WTC11 (cell line): ENCODE data around the gene WWOX. TPM values are rescaled to one million over a fixed set of nuclear protein-coding genes. Genes with fewer than 3 reads are reported as not detected.

ENCODE experiments used
- ATAC-seq: fragments of 200-7000 bp; cut with Tn5 transposase; 2 replicates; pipeline ENCODE4 v1.10.0; 2021; ENCODE audit warnings: mild to moderate bottlenecking, moderate library complexity
- CTCF ChIA-PET: fragments of 300-600 bp; sonication (Branson Sonifier 250); formaldehyde crosslinking; loops from one replicate; lab custom pipeline; 2021; ENCODE audit warnings: antibody characterized with exemption; lab: Charles Lee
- POLR2A ChIA-PET: fragments of 350-600 bp; sonication (Branson Sonifier 250); formaldehyde crosslinking; loops from one replicate; lab custom pipeline; 2021; ENCODE audit warnings: antibody characterized with exemption; lab: Charles Lee
- DNase-seq: peaks from one replicate; pipeline ENCODE4 v3.0.0; 2021; ENCODE audit warnings: low spot score
- H3K27ac Mint-ChIP-seq: 2 replicates; pipeline ENCODE4 v1.8.0; 2021; ENCODE audit warnings: mixed read lengths
- H3K27me3 Mint-ChIP-seq: 2 replicates; pipeline ENCODE4 v1.8.0; 2021; ENCODE audit warnings: low read depth, mild to moderate bottlenecking, moderate library complexity, mixed read lengths
- H3K36me3 Mint-ChIP-seq: 2 replicates; pipeline ENCODE4 v1.8.0; 2021; ENCODE audit warnings: mixed read lengths
- H3K4me1 Mint-ChIP-seq: 2 replicates; pipeline ENCODE4 v1.8.0; 2022; ENCODE audit warnings: mixed read lengths
- H3K4me3 Mint-ChIP-seq: 2 replicates; pipeline ENCODE4 v1.8.0; 2021; ENCODE audit warnings: mild to moderate bottlenecking, moderate library complexity, mixed read lengths
- H3K9me3 Mint-ChIP-seq: 2 replicates; pipeline ENCODE4 v1.8.0; 2021; ENCODE audit warnings: mixed read lengths
- ATF3 ChIP-seq: sonication (generic); formaldehyde crosslinking; conservative IDR thresholded peaks from 2 replicates; pipeline ENCODE4 v1.8.1; 2022; ENCODE audit warnings: mild to moderate bottlenecking, missing genetic modification reagents
- CDX4 ChIP-seq: fragments of 250-450 bp; sonication (Bioruptor Pico); IDR thresholded peaks from 2 replicates; pipeline ENCODE4 v1.9.0; 2021; ENCODE audit warnings: moderate library complexity, mild to moderate bottlenecking, inconsistent platforms, borderline replicate concordance
- E2F1 ChIP-seq: sonication (generic); formaldehyde crosslinking; IDR thresholded peaks from 2 replicates; pipeline ENCODE4 v1.8.0; 2022; ENCODE audit warnings: mild to moderate bottlenecking, missing genetic modification reagents
- FOXK1 ChIP-seq: sonication (generic); formaldehyde crosslinking; IDR thresholded peaks from 2 replicates; pipeline ENCODE4 v1.8.0; 2022; ENCODE audit warnings: mild to moderate bottlenecking, moderate library complexity, missing genetic modification reagents
- GTF2I ChIP-seq: fragments of 250-450 bp; sonication (Bioruptor Pico); conservative IDR thresholded peaks from 2 replicates; pipeline ENCODE4 v1.4.0; 2021; ENCODE audit warnings: mild to moderate bottlenecking
- HMGXB4 ChIP-seq: sonication (generic); formaldehyde crosslinking; IDR thresholded peaks from 2 replicates; pipeline ENCODE4 v1.8.1; 2023; ENCODE audit warnings: mild to moderate bottlenecking, moderate library complexity, missing genetic modification reagents
- IRF1 ChIP-seq: sonication (generic); formaldehyde crosslinking; IDR thresholded peaks from 2 replicates; pipeline ENCODE4 v1.8.0; 2023; ENCODE audit warnings: missing genetic modification reagents
- IRF2 ChIP-seq: sonication (generic); formaldehyde crosslinking; IDR thresholded peaks from 2 replicates; pipeline ENCODE4 v1.8.0; 2022; ENCODE audit warnings: low read depth, missing genetic modification reagents, borderline replicate concordance
- JAZF1 ChIP-seq: fragments of 250-450 bp; sonication (Bioruptor Pico); IDR thresholded peaks from 2 replicates; pipeline ENCODE4 v1.9.0; 2021; ENCODE audit warnings: moderate library complexity, mild to moderate bottlenecking, inconsistent platforms
- KAT7 ChIP-seq: sonication (generic); formaldehyde crosslinking; IDR thresholded peaks from 2 replicates; pipeline ENCODE4 v1.8.1; 2023; ENCODE audit warnings: missing genetic modification reagents, mild to moderate bottlenecking, borderline replicate concordance
- MXD4 ChIP-seq: fragments of 250-450 bp; sonication (Bioruptor Pico); IDR thresholded peaks from 2 replicates; pipeline ENCODE4 v1.8.0; 2021; ENCODE audit warnings: mild to moderate bottlenecking, moderate library complexity, borderline replicate concordance
- NFATC4 ChIP-seq: fragments of 250-450 bp; sonication (Bioruptor Pico); IDR thresholded peaks from 2 replicates; pipeline ENCODE4 v1.9.0; 2021; ENCODE audit warnings: mild to moderate bottlenecking
- NFYB ChIP-seq: sonication (generic); formaldehyde crosslinking; conservative IDR thresholded peaks from 2 replicates; pipeline ENCODE4 v1.8.0; 2022; ENCODE audit warnings: low read depth, missing genetic modification reagents
- NR1H2 ChIP-seq: sonication (generic); formaldehyde crosslinking; IDR thresholded peaks from 2 replicates; pipeline ENCODE4 v1.9.0; 2021; ENCODE audit warnings: mild to moderate bottlenecking, moderate library complexity, missing genetic modification reagents
- SMAD3 ChIP-seq: sonication (generic); formaldehyde crosslinking; IDR thresholded peaks from 2 replicates; pipeline ENCODE4 v1.8.0; 2022; ENCODE audit warnings: missing genetic modification reagents, mild to moderate bottlenecking, borderline replicate concordance
- SMAD4 ChIP-seq: sonication (generic); formaldehyde crosslinking; IDR thresholded peaks from 2 replicates; pipeline ENCODE4 v1.8.0; 2022; ENCODE audit warnings: mild to moderate bottlenecking, missing genetic modification reagents
- STAT6 ChIP-seq: sonication (generic); formaldehyde crosslinking; conservative IDR thresholded peaks from 2 replicates; pipeline ENCODE4 v1.8.1; 2023; ENCODE audit warnings: mild to moderate bottlenecking, low read depth, missing genetic modification reagents, moderate library complexity
- USF2 ChIP-seq: sonication (generic); formaldehyde crosslinking; IDR thresholded peaks from 2 replicates; pipeline ENCODE4 v1.8.1; 2023; ENCODE audit warnings: mild to moderate bottlenecking, missing genetic modification reagents, moderate library complexity
- ZNF121 ChIP-seq: sonication (generic); formaldehyde crosslinking; IDR thresholded peaks from 2 replicates; pipeline ENCODE4 v1.8.0; 2023; ENCODE audit warnings: missing genetic modification reagents
- ZNF138 ChIP-seq: sonication (generic); formaldehyde crosslinking; conservative IDR thresholded peaks from 2 replicates; pipeline ENCODE4 v1.8.1; 2022; ENCODE audit warnings: mild to moderate bottlenecking, moderate library complexity, missing genetic modification reagents
- ZNF232 ChIP-seq: sonication (generic); formaldehyde crosslinking; IDR thresholded peaks from 2 replicates; pipeline ENCODE4 v1.8.0; 2022; ENCODE audit warnings: mild to moderate bottlenecking, missing genetic modification reagents
- ZNF281 ChIP-seq: sonication (generic); formaldehyde crosslinking; IDR thresholded peaks from 2 replicates; pipeline ENCODE4 v1.8.0; 2023; ENCODE audit warnings: mild to moderate bottlenecking, missing genetic modification reagents
- ZNF416 ChIP-seq: fragments of 250-450 bp; sonication (Bioruptor Pico); IDR thresholded peaks from 2 replicates; pipeline ENCODE4 v1.9.0; 2021; ENCODE audit warnings: mild to moderate bottlenecking, inconsistent platforms
- total RNA-seq: library from RNA; stranded (reverse); gene quantifications from 3 replicates; pipeline ENCODE4 v1.2.3, GENCODE V29; 2021

Gene WWOX
- total RNA-seq, 1 experiment from 2014 or later = 15.7 TPM

- no peak for TF ChIP-seq CDX4 (CRISPR knock-in tag)
Measured at GRCh38 chr16:78211946-78212345, 112.5 kb downstream of the WWOX start (continued).

GRCh38 chr16:78212674-78213073, 113.2 kb downstream of the WWOX start:
- ATAC-seq (no peak), DNase-seq (no peak)
- CTCF ChIA-PET = no interaction called here
- POLR2A ChIA-PET = no interaction called here
- Mint-ChIP-seq H3K4me3 (no peak overlapping the region), H3K27ac (no peak overlapping the region), H3K9me3 (0 out of 2 replicates have a peak, but pooled peaks cover 3% of the 10 kb centered on the region), H3K27me3 (no peaks in the 10 kb centered on the region), H3K36me3 (no peaks in the 10 kb centered on the region), H3K4me1 (peaks cover 18% of the 10 kb centered on the region)
- no peak for TF ChIP-seq CDX4 (CRISPR knock-in tag)
- TF ChIP-seq FOXK1 = no peak
- no peak for TF ChIP-seq ZNF416
- TF ChIP-seq ZNF138 (CRISPR knock-in tag) = no peak
- no peak for TF ChIP-seq KAT7 (CRISPR knock-in tag)
- TF ChIP-seq ZNF281 (CRISPR knock-in tag) = no peak
- TF ChIP-seq ZNF232 (CRISPR knock-in tag) = no peak
- no peak for TF ChIP-seq E2F1
- no peak for TF ChIP-seq USF2 (CRISPR knock-in tag)
- no peak for TF ChIP-seq IRF2 (CRISPR knock-in tag)
- no peak for TF ChIP-seq ZNF121 (CRISPR knock-in tag)
- TF ChIP-seq JAZF1 (CRISPR knock-in tag) = no peak

- no peak overlapping the region for H3K27ac Mint-ChIP-seq
- TF ChIP-seq SMAD4 (CRISPR knock-in tag) (no peak), MXD4 (CRISPR knock-in tag) (no peak), IRF1 (CRISPR knock-in tag) (no peak), ATF3 (CRISPR knock-in tag) (no peak), GTF2I (CRISPR knock-in tag) (no peak), SMAD3 (CRISPR knock-in tag) (no peak), NFYB (CRISPR knock-in tag) (no peak), NR1H2 (CRISPR knock-in tag) (no peak), STAT6 (no peak), NFATC4 (CRISPR knock-in tag) (no peak), HMGXB4 (CRISPR knock-in tag) (no peak)
- CTCF ChIA-PET = no interaction called here
- ATAC-seq (no peak), DNase-seq (no peak)
- H3K36me3 Mint-ChIP-seq = no peaks in the 10 kb centered on the region
- H3K4me1 Mint-ChIP-seq = peaks cover 18% of the 10 kb centered on the region
- POLR2A ChIA-PET = no interaction called here
- H3K27me3 Mint-ChIP-seq = no peaks in the 10 kb centered on the region
- H3K4me3 Mint-ChIP-seq = no peak overlapping the region
- H3K9me3 Mint-ChIP-seq = 0 out of 2 replicates have a peak, but pooled peaks cover 3% of the 10 kb centered on the region
Measured at GRCh38 chr16:78213751-78214150, 114.3 kb downstream of the WWOX start.
